H9 (cell line): Measurements from ENCODE around the gene ITSN1. TPM values are rescaled to one million over a fixed set of nuclear protein-coding genes. Genes with fewer than 3 reads are reported as not detected.
"Not testable (repeated sequence)": the region's sequence is repeated elsewhere in the genome, so short reads cannot be mapped to it uniquely, and the experiment has no call there.

Source experiments
- DNase-seq: peaks from one replicate; pipeline ENCODE4 v3.0.0-alpha.2; 2017
- H2AFZ ChIP-seq: one replicate; pipeline ENCODE4 v1.6.1; 2013; ENCODE audit warnings: mild to moderate bottlenecking, low read length, control low read depth, moderate library complexity
- H2AK5ac ChIP-seq: 2 replicates; pipeline ENCODE4 v1.6.1; 2013; ENCODE audit warnings: low read length, control low read depth, mixed read lengths; ENCODE audit not compliant: insufficient read length
- H2BK120ac ChIP-seq: one replicate; pipeline ENCODE4 v1.6.1; 2013; ENCODE audit warnings: low read depth, mild to moderate bottlenecking, low read length, control low read depth, inconsistent platforms; ENCODE audit not compliant: poor library complexity, severe bottlenecking
- H2BK12ac ChIP-seq: 2 replicates; pipeline ENCODE4 v1.6.1; 2013; ENCODE audit warnings: low read length, control low read depth, mixed read lengths, low read depth; ENCODE audit not compliant: insufficient read length
- H2BK15ac ChIP-seq: 2 replicates; pipeline ENCODE4 v1.6.1; 2013; ENCODE audit warnings: low read depth, low read length, control low read depth
- H2BK20ac ChIP-seq: one replicate; pipeline ENCODE4 v1.6.1; 2013; ENCODE audit warnings: low read depth, mild to moderate bottlenecking, low read length, control low read depth, inconsistent platforms; ENCODE audit not compliant: poor library complexity, severe bottlenecking
- H2BK5ac ChIP-seq: 2 replicates; pipeline ENCODE4 v1.6.1; 2013; ENCODE audit warnings: low read length, control low read depth, mixed read lengths; ENCODE audit not compliant: insufficient read length
- H3K14ac ChIP-seq: 2 replicates; pipeline ENCODE4 v1.6.1; 2013; ENCODE audit warnings: low read length, control low read depth; ENCODE audit not compliant: insufficient read depth
- H3K18ac ChIP-seq: 2 replicates; pipeline ENCODE4 v1.6.1; 2013; ENCODE audit warnings: low read depth, mild to moderate bottlenecking, mixed read lengths, low read length, control low read depth; ENCODE audit not compliant: insufficient read length
- H3K23ac ChIP-seq: 2 replicates; pipeline ENCODE4 v1.6.1; 2013; ENCODE audit warnings: low read length, control low read depth, mixed read lengths, low read depth; ENCODE audit not compliant: insufficient read length
- H3K23me2 ChIP-seq: 2 replicates; pipeline ENCODE4 v1.6.1; 2013; ENCODE audit warnings: low read depth, mild to moderate bottlenecking, mixed read lengths, low read length, control low read depth; ENCODE audit not compliant: insufficient read length, poor library complexity, severe bottlenecking
- H3K27ac ChIP-seq: 2 replicates; pipeline ENCODE4 v1.5.1; 2013; ENCODE audit warnings: low read length, control low read depth, mixed read lengths, low read depth; ENCODE audit not compliant: insufficient read length
- H3K27me3 ChIP-seq: 2 replicates; pipeline ENCODE4 v1.6.1; 2013; ENCODE audit warnings: low read length, control low read depth, inconsistent platforms; ENCODE audit not compliant: insufficient read depth
- H3K4ac ChIP-seq: 2 replicates; pipeline ENCODE4 v1.6.1; 2013; ENCODE audit warnings: low read depth, mild to moderate bottlenecking, control low read depth, inconsistent platforms, low read length, moderate library complexity
- H3K4me1 ChIP-seq: 2 replicates; pipeline ENCODE4 v1.6.1; 2013; ENCODE audit warnings: low read length, control low read depth, inconsistent platforms; ENCODE audit not compliant: insufficient read depth
- H3K4me2 ChIP-seq: 2 replicates; pipeline ENCODE4 v1.6.1; 2013; ENCODE audit warnings: low read length, control low read depth, mixed read lengths; ENCODE audit not compliant: insufficient read length, insufficient read depth
- H3K56ac ChIP-seq: 2 replicates; pipeline ENCODE4 v1.6.1; 2013; ENCODE audit warnings: low read depth, mild to moderate bottlenecking, mixed read lengths, low read length, control low read depth; ENCODE audit not compliant: insufficient read length
- H3K79me1 ChIP-seq: 2 replicates; pipeline ENCODE4 v1.6.1; 2013; ENCODE audit warnings: low read depth, mild to moderate bottlenecking, moderate library complexity, low read length, control low read depth, inconsistent platforms; ENCODE audit not compliant: insufficient read depth, poor library complexity, severe bottlenecking
- H3K79me2 ChIP-seq: 2 replicates; pipeline ENCODE4 v1.6.1; 2013; ENCODE audit warnings: low read length, control low read depth, inconsistent platforms; ENCODE audit not compliant: insufficient read depth
- H3K9ac ChIP-seq: 2 replicates; pipeline ENCODE4 v1.6.1; 2013; ENCODE audit warnings: low read length, control low read depth, mixed read lengths; ENCODE audit not compliant: insufficient read length; ENCODE audit errors: extremely low read depth
- H3K9me3 ChIP-seq: one replicate; pipeline ENCODE4 v1.6.1; 2013; ENCODE audit warnings: low read depth, low read length, inconsistent platforms; ENCODE audit not compliant: control insufficient read depth
- H3T11ph ChIP-seq: one replicate; pipeline ENCODE4 v1.6.1; 2013; ENCODE audit warnings: mild to moderate bottlenecking, low read length, control low read depth, inconsistent platforms
- H4K20me1 ChIP-seq: one replicate; pipeline ENCODE4 v1.6.1; 2013; ENCODE audit not compliant: control insufficient read depth, insufficient read length, insufficient read depth
- H4K5ac ChIP-seq: 2 replicates; pipeline ENCODE4 v1.6.1; 2013; ENCODE audit warnings: low read depth, mild to moderate bottlenecking, mixed read lengths, low read length, control low read depth; ENCODE audit not compliant: insufficient read length
- H4K8ac ChIP-seq: replicated peaks from 2 replicates; pipeline ENCODE4 v1.6.1; 2013; ENCODE audit warnings: low read length, control low read depth, mixed read lengths, low read depth; ENCODE audit not compliant: insufficient read length
- H4K91ac ChIP-seq: 2 replicates; pipeline ENCODE4 v1.6.1; 2013; ENCODE audit warnings: low read depth, mild to moderate bottlenecking, moderate library complexity, mixed read lengths, low read length, control low read depth; ENCODE audit not compliant: insufficient read length
- H3K27ac Mint-ChIP-seq, 3 experiments: 2 replicates in 2 of 3; 3 replicates in 1 of 3; pipeline ENCODE4 v1.8.0; 2020 to 2021; ENCODE audit warnings: mixed read lengths in 3 of 3, mild to moderate bottlenecking in 1 of 3, moderate library complexity in 1 of 3
- H3K27me3 Mint-ChIP-seq: 2 replicates; pipeline ENCODE4 v1.8.0; 2021; ENCODE audit warnings: low read depth, mild to moderate bottlenecking, moderate library complexity, mixed read lengths
- H3K36me3 Mint-ChIP-seq, 3 experiments: 2 replicates in 2 of 3; 3 replicates in 1 of 3; pipeline ENCODE4 v1.8.0; 2020 to 2021; ENCODE audit warnings: low read depth in 3 of 3, mixed read lengths in 3 of 3; ENCODE audit not compliant: insufficient read depth in 1 of 3
- H3K4me1 Mint-ChIP-seq, 2 experiments: 2 replicates each; pipeline ENCODE4 v1.8.0; 2020; ENCODE audit warnings: mixed read lengths in 2 of 2
- H3K4me3 Mint-ChIP-seq, 2 experiments: 2 replicates in 1 of 2; 3 replicates in 1 of 2; pipeline ENCODE4 v1.8.0; 2020 to 2021; ENCODE audit warnings: mild to moderate bottlenecking in 2 of 2, mixed read lengths in 2 of 2, moderate library complexity in 1 of 2
- H3K9me3 Mint-ChIP-seq, 2 experiments: 2 replicates in 1 of 2; 3 replicates in 1 of 2; pipeline ENCODE4 v1.8.0; 2020; ENCODE audit warnings: mild to moderate bottlenecking in 2 of 2, mixed read lengths in 2 of 2, moderate library complexity in 1 of 2
- CTCF ChIP-seq: fragments of 200-600 bp; sonication (generic); conservative IDR thresholded peaks from 3 replicates; pipeline ENCODE4 v1.8.0; 2021; ENCODE audit warnings: antibody characterized with exemption, mild to moderate bottlenecking
- WGBS: extraction: QIAGEN DNeasy Blood & Tissue Kit; methylation state at CpG from one replicate; pipeline ENCODE4 v1.1.7; 2013; ENCODE audit warnings: missing lambda C conversion rate, low lambda C conversion rate, mixed read lengths; ENCODE audit not compliant: insufficient read length; ENCODE audit errors: extremely low coverage; 5-methylcytosine and 5-hydroxymethylcytosine counted together
- total RNA-seq: library from RNA; stranded (reverse); gene quantifications from 2 replicates; pipeline ENCODE4 v1.2.1, GENCODE V29; 2021

ITSN1 gene
- total RNA-seq, 1 experiment from 2014 or later: 94.2 TPM

GRCh38 chr21:33674226-33674625 is 31.9 kb downstream of the ITSN1 start:
- Histone ChIP-seq H2BK20ac (no peak overlapping the region), H3K4ac (no peak overlapping the region), H2BK12ac (no peak overlapping the region), H3K14ac (no peak overlapping the region), H3K9me3 (no peaks in the 10 kb centered on the region), H3K18ac (no peak overlapping the region), H4K8ac (no peak overlapping the region), H3K9ac (no peak overlapping the region), H2AK5ac (no peak overlapping the region), H3K56ac (no peak overlapping the region), H3K79me1 (peaks cover 20% of the 10 kb centered on the region), H3K27ac (no peak overlapping the region), H2BK120ac (no peak overlapping the region), H3K79me2 (peaks cover 22% of the 10 kb centered on the region; the same call in 1 of the 2 replicates), H2BK15ac (no peak overlapping the region), H3T11ph (no peak overlapping the region), H3K4me2 (no peak overlapping the region), H3K23me2 (no peaks in the 10 kb centered on the region), H4K91ac (no peak overlapping the region), H4K5ac (no peak overlapping the region), H3K4me1 (no peaks in the 10 kb centered on the region; the same call in none of the 2 replicates), H3K23ac (no peak overlapping the region), H3K27me3 (no peaks in the 10 kb centered on the region), H2AFZ (no peak overlapping the region), H2BK5ac (no peak overlapping the region), H4K20me1 (no peaks in the 10 kb centered on the region)
- no peak for TF ChIP-seq CTCF
- no peak for DNase-seq
- H3K27me3 Mint-ChIP-seq: no peaks in the 10 kb centered on the region
- H3K4me1 Mint-ChIP-seq: peaks cover 49 to 56% of the 10 kb centered on the region in 2 experiments
- peak overlapping the region in 1 of 3 experiments; percentile 90; a peak in 4 of 7 replicates for H3K27ac Mint-ChIP-seq
- no CpG with 5 or more reads among the region's 1 CpG for WGBS
- 0 out of 5 replicates have a peak, but pooled peaks cover 0 to 1% of the 10 kb centered on the region in 2 experiments for H3K9me3 Mint-ChIP-seq
- H3K36me3 Mint-ChIP-seq: peaks cover 2 to 8% (median 2%) of the 10 kb centered on the region in 3 experiments; a peak in 3 of 7 replicates
- H3K4me3 Mint-ChIP-seq: no peak overlapping the region

GRCh38 chr21:33676666-33677065 is 34.4 kb downstream of the ITSN1 start:
- not testable (repeated sequence) for H4K8ac ChIP-seq, H3K9ac ChIP-seq, H2BK15ac ChIP-seq, H2AK5ac ChIP-seq, H3K27me3 ChIP-seq, H3K27ac Mint-ChIP-seq, H3K9me3 ChIP-seq, H4K5ac ChIP-seq, H3K4me1 ChIP-seq, H2AFZ ChIP-seq, DNase-seq, H3K4ac ChIP-seq, H3K27me3 Mint-ChIP-seq, H3K23me2 ChIP-seq, H3K18ac ChIP-seq, H2BK120ac ChIP-seq, H3K56ac ChIP-seq, H2BK5ac ChIP-seq, H4K91ac ChIP-seq, H3T11ph ChIP-seq, H3K27ac ChIP-seq, H3K9me3 Mint-ChIP-seq, H3K23ac ChIP-seq, H4K20me1 ChIP-seq, H2BK12ac ChIP-seq, H3K14ac ChIP-seq, H2BK20ac ChIP-seq, H3K4me3 Mint-ChIP-seq, H3K4me2 ChIP-seq
- Mint-ChIP-seq H3K36me3 (peaks cover 6 to 26% (median 12%) of the 10 kb centered on the region in 3 experiments), H3K4me1 (peaks cover 51 to 56% of the 10 kb centered on the region in 2 experiments)
- Histone ChIP-seq H3K79me1 (peaks cover 16% of the 10 kb centered on the region), H3K79me2 (peaks cover 28% of the 10 kb centered on the region; the same call in 1 of the 2 replicates)
- no CpG with 5 or more reads among the region's 5 CpGs for WGBS
